ENCODE measurements around the gene SLAIN2.
"Not testable (repeated sequence)": the region's sequence is repeated elsewhere in the genome, so short reads cannot be mapped to it uniquely, and the experiment has no call there.

Gene SLAIN2

GRCh38 chr4:48305508-48305907, 35.8 kb upstream of the SLAIN2 start:
- DNase-seq (ENCODE audit: low read depth): no peak
- H3K4me3 ChIP-seq (ENCODE audit: low read depth, low read length): no peak overlapping the region
- no peak for TF ChIP-seq CTCF (IDR thresholded peaks at IDR 0.05; ENCODE audit: insufficient read depth, low read depth, low read length, missing control alignments)

GRCh38 chr4:48307528-48307927, 33.8 kb upstream of the SLAIN2 start:
- no peak for TF ChIP-seq CTCF (IDR thresholded peaks at IDR 0.05; ENCODE audit: insufficient read depth, low read depth, low read length, missing control alignments)
- no peak overlapping the region for H3K4me3 ChIP-seq (ENCODE audit: low read depth, low read length)
- no peak for DNase-seq (ENCODE audit: low read depth)

- no peak for DNase-seq (ENCODE audit: low read depth)
- TF ChIP-seq CTCF (IDR thresholded peaks at IDR 0.05; ENCODE audit: insufficient read depth, low read depth, low read length, missing control alignments): no peak
- H3K4me3 ChIP-seq (ENCODE audit: low read depth, low read length): no peak overlapping the region
These were observed 32.4 kb upstream of the SLAIN2 start for GRCh38 chr4:48308901-48309300.

GRCh38 chr4:48311896-48312295, 29.4 kb upstream of the SLAIN2 start:
- no peak for DNase-seq (ENCODE audit: low read depth)
- no peak overlapping the region for H3K4me3 ChIP-seq (ENCODE audit: low read depth, low read length)
- TF ChIP-seq CTCF (IDR thresholded peaks at IDR 0.05; ENCODE audit: insufficient read depth, low read depth, low read length, missing control alignments): no peak

- DNase-seq (ENCODE audit: low read depth); H3K4me3 ChIP-seq (ENCODE audit: low read depth, low read length): not testable (repeated sequence)
These were observed 26.6 kb upstream of the SLAIN2 start for GRCh38 chr4:48314746-48315145.

- peak; percentile 70 for DNase-seq (ENCODE audit: low read depth)
- TF ChIP-seq CTCF (IDR thresholded peaks at IDR 0.05; ENCODE audit: insufficient read depth, low read depth, low read length, missing control alignments): peak; percentile 71
- H3K4me3 ChIP-seq (ENCODE audit: low read depth, low read length): no peak overlapping the region
These were observed 25.4 kb upstream of the SLAIN2 start for GRCh38 chr4:48315728-48316630.

GRCh38 chr4:48321312-48321711, 20.0 kb upstream of the SLAIN2 start:
- no peak for DNase-seq (ENCODE audit: low read depth)
- TF ChIP-seq CTCF (IDR thresholded peaks at IDR 0.05; ENCODE audit: insufficient read depth, low read depth, low read length, missing control alignments): no peak
- no peak overlapping the region for H3K4me3 ChIP-seq (ENCODE audit: low read depth, low read length)

All from GM12865 (cell line).